Activated T-helper 1 cell treated with anti-CD3 and anti-CD28 coated beads, Interleukin-2, amount 50 U/mL, for 16 hours (primary cell): ENCODE measurements around the gene POMT1.
A peak's percentile ranks its signal among the peaks of the same experiment; 100 is the strongest.
"Not testable (repeated sequence)": the region's sequence is repeated elsewhere in the genome, so short reads cannot be mapped to it uniquely, and the experiment has no call there.

Experiments used
- DNase-seq, 2 donors: peaks; one replicate each; pipeline ENCODE4 v3.0.0-alpha.2; 2020; ENCODE audit warnings: low read depth in 1 of 2, low spot score in 1 of 2

The POMT1 gene, protein sequence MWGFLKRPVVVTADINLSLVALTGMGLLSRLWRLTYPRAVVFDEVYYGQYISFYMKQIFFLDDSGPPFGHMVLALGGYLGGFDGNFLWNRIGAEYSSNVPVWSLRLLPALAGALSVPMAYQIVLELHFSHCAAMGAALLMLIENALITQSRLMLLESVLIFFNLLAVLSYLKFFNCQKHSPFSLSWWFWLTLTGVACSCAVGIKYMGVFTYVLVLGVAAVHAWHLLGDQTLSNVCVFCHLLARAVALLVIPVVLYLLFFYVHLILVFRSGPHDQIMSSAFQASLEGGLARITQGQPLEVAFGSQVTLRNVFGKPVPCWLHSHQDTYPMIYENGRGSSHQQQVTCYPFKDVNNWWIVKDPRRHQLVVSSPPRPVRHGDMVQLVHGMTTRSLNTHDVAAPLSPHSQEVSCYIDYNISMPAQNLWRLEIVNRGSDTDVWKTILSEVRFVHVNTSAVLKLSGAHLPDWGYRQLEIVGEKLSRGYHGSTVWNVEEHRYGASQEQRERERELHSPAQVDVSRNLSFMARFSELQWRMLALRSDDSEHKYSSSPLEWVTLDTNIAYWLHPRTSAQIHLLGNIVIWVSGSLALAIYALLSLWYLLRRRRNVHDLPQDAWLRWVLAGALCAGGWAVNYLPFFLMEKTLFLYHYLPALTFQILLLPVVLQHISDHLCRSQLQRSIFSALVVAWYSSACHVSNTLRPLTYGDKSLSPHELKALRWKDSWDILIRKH

DNA sequence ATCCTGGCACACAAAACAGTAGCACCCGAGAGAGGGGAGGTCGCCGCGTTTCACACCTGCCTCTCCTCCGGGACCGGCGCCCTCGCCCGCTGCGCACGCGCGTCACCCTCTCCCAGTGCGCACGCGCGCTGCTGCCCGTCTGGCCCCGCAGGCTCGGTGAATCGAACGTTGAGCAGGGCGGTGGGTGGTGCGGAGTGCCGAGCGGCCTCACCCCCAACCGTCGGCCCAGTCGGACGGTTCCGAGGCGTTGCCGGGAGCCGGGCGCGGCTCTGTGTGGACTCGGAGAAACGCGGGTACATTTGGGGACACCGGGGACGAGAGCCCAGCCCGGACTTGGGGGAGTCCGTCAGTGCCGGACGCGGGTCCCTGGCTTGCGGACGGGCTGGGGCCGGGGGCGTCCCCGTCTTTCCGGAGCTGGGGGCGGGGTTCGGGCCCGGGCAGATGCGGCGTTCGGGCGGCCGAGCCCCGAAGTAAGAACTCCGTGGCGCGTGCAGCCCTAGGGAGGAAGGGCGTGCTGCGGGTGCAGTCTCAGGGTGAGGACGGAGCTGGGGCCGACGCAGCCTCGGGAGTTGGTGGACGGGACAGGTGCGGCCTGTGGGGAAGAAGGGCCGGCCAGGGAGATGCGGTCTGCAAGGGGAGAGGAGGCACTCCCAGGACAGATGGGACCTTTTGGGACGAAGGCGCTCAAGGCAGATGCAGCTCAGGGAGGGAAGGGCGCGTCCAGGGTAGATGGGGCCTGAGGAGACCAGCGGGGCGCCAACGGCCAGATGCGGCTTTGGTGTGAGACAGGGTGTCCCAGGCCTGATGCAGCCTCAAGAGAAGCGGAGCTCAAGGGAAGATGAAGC, at the start of gene POMT1:
POMT1 (plus strand) TSS at position 138 of the 845 bp plus-strand sequence. CDS start 1,301 bp downstream, outside the sequence.
- DNase-seq: peak; percentile 76 to 85

DNA sequence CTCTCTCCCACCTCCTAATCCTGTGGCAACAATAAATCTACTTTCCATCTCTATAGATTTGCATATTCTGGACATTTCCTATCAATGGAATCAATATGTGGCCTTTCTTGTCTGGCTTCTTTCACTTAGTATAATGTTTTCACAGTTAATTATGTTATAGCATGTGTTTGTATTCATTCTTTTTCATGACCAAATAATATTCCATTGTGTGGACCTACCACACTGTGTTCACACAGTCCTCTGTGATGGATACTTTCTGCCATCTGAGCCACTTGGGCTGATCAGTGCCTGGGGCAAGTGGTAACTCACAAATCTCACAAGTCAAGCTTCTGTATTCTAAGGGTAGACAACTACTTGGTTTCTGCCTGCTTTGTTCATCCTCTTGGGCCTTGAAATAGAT, 48.7 kb upstream of the POMT1 start:
- DNase-seq: no peak

DNA sequence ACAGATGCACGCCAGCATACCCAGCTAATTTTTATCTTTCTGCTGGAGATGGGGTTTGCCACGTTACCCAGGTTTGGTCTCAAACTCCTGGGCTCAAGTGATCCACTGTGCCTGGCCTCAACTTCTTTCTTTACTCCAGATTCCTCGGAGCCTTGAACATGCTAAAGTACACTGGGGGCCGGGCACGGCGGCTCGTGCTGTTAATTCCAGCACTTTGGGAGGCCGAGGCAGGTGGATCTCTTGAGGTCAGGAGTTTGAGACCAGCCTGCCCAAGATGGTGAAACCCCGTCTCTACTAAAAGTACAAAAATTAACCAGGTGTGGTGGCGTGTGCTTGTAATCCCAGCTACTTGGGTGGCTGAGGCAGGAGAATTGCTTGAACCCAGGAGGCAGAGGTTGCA, 47.1 kb upstream of the POMT1 start:
- not testable (repeated sequence) for DNase-seq

DNA sequence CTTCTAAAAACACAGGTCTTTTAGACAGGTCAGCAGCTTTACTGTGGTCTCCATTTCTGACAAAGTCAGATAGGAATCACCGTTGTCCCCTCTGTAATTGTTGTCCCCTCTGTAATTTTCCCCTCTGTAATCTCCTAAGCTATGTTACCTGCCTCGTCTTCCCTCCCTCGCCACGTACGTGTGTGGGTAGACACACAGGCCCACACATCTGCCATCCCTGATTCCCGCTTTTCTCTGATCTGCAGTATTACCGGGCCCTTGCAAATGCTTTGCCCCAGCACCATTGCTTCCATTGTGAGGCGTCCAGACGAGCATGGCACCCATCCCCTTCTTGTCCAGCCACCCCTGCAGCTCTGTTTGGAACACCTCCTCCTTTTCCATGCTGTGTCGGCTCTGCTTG, 45.0 kb upstream of the POMT1 start:
- no peak for DNase-seq

DNA sequence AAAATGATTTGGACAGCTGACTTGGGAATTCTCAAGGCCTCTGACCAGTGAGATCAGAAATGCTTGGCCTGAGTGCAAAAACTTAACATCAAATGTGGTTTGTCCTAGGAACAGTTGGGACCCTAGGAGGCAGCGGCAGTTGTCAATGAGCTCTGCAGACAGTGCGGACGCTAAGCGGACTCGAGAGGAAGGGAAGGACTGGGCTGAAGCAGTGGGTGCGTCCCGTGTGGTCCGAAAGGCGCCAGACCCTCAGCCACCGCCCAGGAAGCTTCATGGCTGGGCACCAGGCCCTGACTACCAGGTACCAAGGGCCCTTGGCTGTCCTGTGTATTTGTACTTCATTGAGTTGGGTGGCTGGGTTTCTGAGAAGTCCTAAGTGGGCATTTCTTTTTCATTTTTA, 43.7 kb upstream of the POMT1 start:
- no peak for DNase-seq

DNA sequence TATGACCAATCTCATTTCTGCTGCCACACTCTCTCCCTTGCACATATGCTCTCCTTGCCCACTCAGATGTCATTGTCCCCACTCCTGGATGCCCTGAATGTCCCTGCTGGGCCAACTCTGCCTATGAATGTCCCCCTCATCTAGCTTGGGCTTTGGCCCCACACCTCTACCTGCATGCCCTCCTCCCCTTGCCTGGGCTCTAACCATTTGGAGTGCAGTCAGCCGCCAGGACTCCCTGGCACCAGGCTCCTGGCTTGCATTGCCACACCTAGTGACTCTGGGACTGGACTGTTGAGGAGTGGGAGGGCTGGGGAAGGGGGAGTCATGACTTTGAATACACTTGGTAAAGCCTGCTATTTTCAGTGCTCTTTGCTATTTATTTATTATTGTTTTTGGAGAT, 41.6 kb upstream of the POMT1 start:
- DNase-seq: no peak

DNA sequence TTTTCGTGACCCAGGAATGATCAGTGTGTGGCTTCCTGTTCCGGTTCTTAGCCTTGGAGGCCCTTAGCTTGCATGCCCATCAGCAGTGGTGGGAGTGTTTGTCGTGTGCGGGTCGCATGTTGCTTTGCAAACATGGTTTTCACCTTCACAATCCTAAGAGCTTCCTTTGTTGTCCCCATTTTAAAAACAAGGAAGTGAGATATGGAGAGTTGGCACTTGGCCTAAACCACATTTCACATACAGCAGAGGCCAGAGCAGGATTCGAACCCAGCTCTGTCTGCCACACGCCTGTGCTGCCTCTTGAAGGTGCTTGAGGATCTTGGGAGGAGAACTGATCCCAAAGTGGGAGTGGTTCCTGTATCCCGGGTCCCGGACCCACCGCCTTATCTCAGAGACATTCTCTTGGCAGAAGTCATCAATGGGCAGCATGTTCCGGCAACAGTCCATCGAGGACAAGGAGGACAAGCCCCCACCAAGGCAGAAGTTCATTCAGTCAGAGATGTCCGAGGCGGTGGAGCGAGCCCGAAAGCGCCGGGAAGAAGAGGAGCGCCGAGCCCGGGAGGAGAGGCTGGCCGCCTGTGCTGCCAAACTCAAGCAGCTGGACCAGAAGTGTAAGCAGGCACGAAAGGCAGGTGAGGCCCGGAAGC, 38.2 kb upstream of the POMT1 start:
- no peak for DNase-seq

DNA sequence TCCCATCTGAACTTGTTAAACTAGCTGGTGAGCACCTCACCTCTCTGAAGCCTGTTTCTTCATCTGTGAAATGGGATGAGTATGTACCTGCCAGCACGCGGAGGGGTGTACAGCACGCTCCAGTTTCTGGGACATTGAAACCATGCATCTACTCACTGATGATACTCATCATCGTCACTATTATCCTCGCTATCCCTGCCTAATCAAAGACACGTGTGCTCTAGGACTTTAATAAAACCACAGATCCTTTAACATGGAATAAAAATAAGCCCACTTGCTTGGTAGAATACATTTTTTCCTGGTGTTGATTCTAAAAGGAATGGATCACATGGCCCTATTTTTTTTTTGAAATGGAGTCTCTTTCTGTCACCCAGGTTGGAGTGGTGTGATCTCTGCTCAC, 37.3 kb upstream of the POMT1 start:
- no peak for DNase-seq

DNA sequence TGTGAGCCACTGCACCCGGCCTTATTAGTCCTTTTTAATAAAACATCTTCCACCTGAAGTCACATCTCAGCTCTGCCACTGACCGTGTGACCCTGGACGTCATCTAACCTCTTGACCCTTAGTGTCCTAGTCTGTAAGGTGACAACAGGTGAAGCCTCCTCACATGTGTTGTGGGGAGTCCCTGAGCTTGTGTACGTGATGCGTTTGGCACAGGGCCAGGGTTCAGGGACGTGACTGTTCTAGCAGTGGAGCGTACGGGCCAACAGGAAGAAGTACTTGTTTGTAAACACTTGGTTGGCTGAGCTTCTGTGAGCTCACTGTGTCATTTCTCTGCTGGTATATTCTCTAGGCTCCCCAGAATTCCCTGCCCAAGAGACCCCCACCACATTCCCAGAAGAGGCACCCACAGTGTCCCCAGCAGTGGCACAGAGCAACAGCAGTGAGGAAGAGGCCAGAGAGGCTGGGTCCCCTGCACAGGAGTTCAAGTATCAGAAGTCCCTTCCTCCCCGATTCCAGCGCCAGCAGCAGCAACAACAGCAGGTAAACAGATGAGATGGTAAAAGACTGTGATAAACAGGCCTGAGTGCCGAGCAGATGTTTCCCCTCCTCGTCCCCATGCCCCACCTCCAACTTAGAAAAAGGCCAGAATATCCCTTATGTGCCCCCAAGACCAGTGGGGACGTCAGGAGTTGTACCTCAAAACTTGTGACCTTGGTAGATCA, 35.3 kb upstream of the POMT1 start:
- DNase-seq: no peak

DNA sequence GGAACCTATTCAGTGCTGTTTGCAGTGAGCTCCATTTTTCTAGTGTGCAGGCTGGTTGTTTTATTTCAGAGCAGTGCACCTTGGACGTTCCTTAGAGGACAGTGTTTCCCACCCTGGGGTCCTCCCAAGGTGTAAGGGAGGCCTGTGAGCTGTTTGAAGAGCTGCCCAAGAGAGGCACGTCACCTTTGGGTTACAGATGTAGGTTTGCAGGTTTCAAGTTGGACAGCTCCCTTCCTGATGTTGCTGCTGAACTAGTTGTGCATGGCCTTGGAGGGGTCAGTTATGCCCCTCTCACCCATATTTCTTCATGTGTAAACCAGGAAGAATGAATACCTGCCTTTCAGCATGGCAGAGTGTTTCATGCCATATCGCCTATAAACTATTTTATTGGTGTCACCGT, 34.7 kb upstream of the POMT1 start:
- DNase-seq: no peak

DNA sequence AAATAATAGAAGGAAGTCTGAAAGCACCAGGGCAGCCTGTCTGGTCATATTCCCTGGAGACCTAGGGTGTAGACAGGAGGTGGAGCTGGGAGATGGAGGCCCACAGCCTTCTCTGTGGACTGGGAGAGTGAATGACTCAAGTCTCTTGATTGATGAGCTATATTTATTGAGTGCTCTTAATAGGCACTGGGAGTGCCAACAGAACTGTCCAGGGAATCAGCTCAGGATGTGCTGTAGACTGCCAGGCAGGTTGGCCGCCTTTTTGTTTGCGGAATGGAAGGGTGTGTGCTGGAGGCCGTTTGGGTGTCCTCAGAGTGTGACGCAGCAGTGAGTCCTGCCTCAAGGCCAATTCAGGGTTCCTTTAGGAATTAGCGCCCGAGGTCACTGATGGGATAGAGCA, 33.4 kb upstream of the POMT1 start:
- DNase-seq: no peak

DNA sequence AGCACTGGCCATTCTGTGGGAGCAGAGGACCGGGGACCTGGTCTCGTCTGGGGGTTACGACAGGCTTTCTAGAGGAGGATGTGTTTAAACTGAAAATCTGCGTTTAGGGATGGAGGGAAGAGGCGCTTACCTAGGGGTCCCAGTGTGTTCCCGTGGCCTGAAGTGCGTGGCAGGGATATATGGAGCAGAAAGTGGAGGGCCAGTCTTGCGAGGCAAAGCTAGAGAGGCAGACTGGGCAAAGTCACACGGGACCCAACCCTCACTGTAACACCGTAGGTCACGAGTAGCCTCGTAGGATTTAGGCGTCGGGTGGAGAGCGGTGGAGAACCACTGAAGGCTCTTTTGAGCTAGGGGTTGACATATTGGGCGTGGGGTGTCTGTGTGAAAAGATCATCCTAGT, 32.8 kb upstream of the POMT1 start:
- no peak for DNase-seq

DNA sequence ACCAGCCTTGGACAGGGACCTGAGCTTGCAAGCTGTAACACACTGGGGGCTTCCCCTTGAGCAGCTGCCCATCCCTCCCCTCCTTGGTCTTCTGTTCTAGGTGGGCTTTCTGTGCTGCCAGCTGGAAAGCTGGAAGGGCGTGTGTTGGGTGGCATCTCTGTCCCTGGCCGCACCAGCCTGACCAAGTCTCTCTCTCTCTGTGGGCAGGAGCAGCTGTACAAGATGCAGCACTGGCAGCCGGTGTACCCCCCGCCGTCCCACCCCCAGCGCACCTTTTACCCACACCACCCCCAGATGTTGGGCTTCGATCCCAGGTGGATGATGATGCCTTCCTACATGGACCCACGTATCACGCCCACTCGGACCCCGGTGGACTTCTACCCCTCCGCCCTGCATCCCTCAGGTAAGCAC, 32.1 kb upstream of the POMT1 start:
- no peak for DNase-seq

DNA sequence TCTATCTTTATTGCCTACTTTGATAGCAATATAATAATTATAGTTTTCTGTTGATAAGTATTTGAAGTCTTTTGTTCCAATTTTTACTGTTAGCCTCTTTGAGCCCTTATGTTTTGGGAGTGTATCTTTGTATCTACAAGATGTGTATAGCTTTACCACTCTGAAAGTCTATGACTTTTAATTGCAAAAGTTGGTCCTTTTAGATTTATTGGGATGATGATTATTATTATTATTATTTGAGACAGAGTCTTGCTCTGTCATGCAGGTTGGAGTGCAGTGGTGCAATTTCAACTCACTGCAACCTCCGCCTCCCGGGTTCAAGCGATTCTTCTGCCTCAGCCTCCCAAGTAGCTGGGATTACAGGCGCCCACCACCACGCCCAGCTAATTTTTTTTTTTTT, 30.6 kb upstream of the POMT1 start:
- DNase-seq: not testable (repeated sequence)

DNA sequence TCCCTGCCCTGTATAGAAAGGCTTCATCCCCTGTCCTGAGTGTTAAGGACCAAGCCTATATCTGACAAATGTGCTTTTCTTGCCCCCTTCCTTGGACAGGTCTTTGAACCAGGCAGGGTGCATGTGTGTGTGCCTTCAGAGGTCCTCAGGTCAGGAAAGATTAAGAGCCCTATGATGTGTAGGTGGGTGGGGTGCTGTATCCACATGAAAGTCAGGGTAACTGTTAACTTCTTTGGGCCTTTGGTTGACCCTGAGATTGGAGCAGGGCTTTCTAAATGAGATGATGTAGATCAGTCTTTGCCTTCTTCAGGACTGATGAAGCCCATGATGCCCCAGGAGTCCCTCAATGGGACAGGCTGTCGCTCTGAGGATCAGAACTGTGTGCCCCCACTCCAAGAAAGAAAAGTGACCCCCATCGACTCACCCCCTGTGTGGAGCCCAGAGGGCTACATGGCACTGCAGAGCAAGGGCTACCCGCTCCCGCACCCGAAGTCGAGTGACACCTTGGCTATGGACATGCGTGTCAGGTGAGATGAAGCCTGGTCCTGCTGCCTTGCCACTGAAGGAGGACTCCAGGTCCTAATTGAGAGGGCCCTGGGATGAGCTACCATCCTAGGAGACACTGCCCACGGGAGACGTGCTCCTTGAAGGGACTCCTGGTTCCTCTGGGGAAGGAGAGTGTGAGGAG, 29.4 kb upstream of the POMT1 start:
- DNase-seq: no peak

DNA sequence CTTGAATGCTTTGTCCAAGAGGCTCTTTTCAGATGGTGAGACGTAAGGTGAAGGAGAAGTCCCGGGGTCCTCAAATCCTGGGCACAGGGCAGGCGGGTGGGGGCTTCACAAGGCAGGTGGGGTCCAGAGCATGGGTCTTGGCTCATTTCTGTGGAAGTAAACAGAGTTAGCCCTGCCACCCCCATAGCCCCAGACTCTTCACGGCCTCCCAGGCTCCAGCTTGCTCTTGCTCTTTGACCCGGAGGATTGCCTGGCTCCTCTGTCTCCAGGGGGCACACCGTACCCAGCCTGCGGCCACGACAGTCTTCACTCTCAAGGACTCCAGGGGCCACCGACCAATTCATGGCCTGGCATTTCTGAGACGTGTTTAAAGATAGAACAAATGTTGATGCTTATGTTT, 28.8 kb upstream of the POMT1 start:
- no peak for DNase-seq

DNA sequence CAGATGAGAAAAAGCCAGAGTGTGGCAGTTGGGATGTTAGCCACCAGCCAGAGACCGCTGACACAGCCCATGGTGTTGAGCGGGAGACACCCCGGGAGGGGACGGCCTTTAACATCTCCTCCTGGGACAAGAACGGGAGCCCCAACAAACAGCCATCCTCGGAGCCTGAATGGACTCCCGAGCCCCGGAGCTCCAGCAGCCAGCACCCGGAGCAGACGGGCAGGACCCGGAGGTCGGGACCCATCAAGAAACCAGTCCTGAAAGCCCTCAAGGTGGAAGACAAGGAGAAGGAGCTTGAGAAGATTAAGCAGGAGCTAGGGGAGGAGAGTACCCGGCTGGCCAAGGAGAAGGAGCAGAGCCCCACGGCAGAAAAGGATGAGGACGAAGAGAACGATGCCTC, 28.0 kb upstream of the POMT1 start:
- no peak for DNase-seq

DNA sequence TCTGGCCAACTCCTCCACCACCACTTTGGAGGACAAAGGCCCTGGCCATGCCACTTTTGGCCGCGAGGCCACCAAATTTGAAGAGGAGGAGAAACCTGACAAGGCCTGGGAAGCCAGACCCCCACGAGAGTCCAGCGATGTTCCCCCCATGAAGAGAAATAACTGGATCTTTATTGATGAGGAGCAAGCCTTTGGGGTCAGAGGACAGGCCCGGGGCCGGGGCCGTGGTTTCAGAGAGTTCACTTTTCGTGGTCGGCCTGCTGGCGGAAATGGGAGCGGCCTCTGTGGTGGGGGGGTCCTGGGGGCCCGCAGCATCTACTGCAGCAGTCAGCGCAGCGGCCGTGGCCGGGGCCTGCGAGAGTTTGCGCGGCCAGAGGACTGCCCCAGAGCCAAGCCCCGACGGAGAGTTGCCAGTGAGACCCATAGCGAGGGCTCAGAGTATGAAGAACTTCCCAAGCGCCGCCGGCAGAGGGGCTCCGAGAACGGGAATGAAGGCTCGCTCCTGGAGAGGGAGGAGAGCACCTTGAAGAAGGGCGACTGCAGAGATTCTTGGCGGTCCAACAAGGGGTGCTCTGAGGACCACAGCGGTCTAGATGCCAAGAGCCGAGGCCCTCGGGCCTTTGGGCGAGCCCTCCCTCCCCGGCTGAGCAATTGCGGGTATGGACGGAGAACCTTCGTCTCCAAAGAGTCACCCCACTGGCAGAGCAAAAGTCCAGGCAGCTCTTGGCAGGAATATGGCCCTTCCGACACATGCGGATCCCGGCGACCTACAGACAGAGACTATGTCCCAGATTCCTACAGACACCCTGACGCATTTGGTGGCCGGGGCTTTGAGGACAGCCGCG, 27.4 kb upstream of the POMT1 start:
- DNase-seq: no peak
